ENCODE measurements around the gene ALX1. TPM values are rescaled to one million over a fixed set of nuclear protein-coding genes. Genes with fewer than 3 reads are reported as not detected.
A peak's percentile ranks its signal among the peaks of the same experiment; 100 is the strongest.

The ALX1 gene
- total RNA-seq, 2 experiments from 2014 or later = not detected

- ChIA-PET CTCF (no interaction called here), POLR2A (no interaction called here)
- H3K9me3 Mint-ChIP-seq = peaks cover 3% of the 10 kb centered on the region
- intact Hi-C loops (cut with micrococcal nuclease) = loop anchor here (10.0 kb wide), 1 partner anchor 363 kb away; the partner anchor contains the start of gene SLC6A15
- H3K4me3 Mint-ChIP-seq = no peak overlapping the region
- H3K27ac Mint-ChIP-seq = no peak overlapping the region
- H3K36me3 Mint-ChIP-seq = peaks cover 1% of the 10 kb centered on the region
- H3K27me3 Mint-ChIP-seq = peaks cover 61% of the 10 kb centered on the region
- no peak for DNase-seq
- peaks cover 7% of the 10 kb centered on the region for H3K4me1 Mint-ChIP-seq (ENCODE audit: low read depth)
These were observed 2.0 kb upstream of the ALX1 start for GRCh38 chr12:85277900-85278597.

- intact Hi-C loops (cut with micrococcal nuclease) = loop anchor here (10.0 kb wide), 1 partner anchor 364 kb away; the partner anchor contains the start of gene SLC6A15
- Mint-ChIP-seq H3K27me3 (peaks cover 58% of the 10 kb centered on the region), H3K4me3 (no peak overlapping the region), H3K9me3 (peaks cover 3% of the 10 kb centered on the region), H3K36me3 (peaks cover 1% of the 10 kb centered on the region), H3K27ac (no peak overlapping the region), H3K4me1 (ENCODE audit: low read depth) (peaks cover 7% of the 10 kb centered on the region)
- DNase-seq = no peak
- ChIA-PET CTCF (no interaction called here), POLR2A (no interaction called here)
These were observed 1.2 kb upstream of the ALX1 start for GRCh38 chr12:85278598-85279448.

GRCh38 chr12:85279449-85280164 is 413 bp upstream of the ALX1 start:
- peaks cover 2% of the 10 kb centered on the region for H3K9me3 Mint-ChIP-seq
- intact Hi-C loops (cut with micrococcal nuclease) = loop anchor here (10.0 kb wide), 1 partner anchor 365 kb away; the partner anchor contains the start of gene SLC6A15
- no peak overlapping the region for H3K27ac Mint-ChIP-seq
- H3K4me1 Mint-ChIP-seq (ENCODE audit: low read depth) = peaks cover 7% of the 10 kb centered on the region
- ChIA-PET POLR2A (no interaction called here), CTCF (no interaction called here)
- H3K36me3 Mint-ChIP-seq = no peaks in the 10 kb centered on the region
- H3K27me3 Mint-ChIP-seq = peaks cover 51% of the 10 kb centered on the region
- no peak for DNase-seq
- H3K4me3 Mint-ChIP-seq = no peak overlapping the region

GRCh38 chr12:85280984-85281630 is 1.1 kb downstream of the ALX1 start:
- CTCF ChIA-PET = no interaction called here
- no peak for DNase-seq
- Mint-ChIP-seq H3K36me3 (no peaks in the 10 kb centered on the region), H3K9me3 (no peaks in the 10 kb centered on the region), H3K4me1 (ENCODE audit: low read depth) (peaks cover 7% of the 10 kb centered on the region), H3K4me3 (peak overlapping the region; percentile 33), H3K27me3 (peaks cover 47% of the 10 kb centered on the region), H3K27ac (no peak overlapping the region)
- intact Hi-C loops (cut with micrococcal nuclease) = no loop called here
- POLR2A ChIA-PET = no interaction called here

- Mint-ChIP-seq H3K4me3 (no peak overlapping the region), H3K36me3 (no peaks in the 10 kb centered on the region), H3K9me3 (no peaks in the 10 kb centered on the region), H3K4me1 (ENCODE audit: low read depth) (peaks cover 7% of the 10 kb centered on the region), H3K27ac (no peak overlapping the region), H3K27me3 (peaks cover 43% of the 10 kb centered on the region)
- intact Hi-C loops (cut with micrococcal nuclease) = no loop called here
- no peak for DNase-seq
- ChIA-PET CTCF (no interaction called here), POLR2A (no interaction called here)
These were observed 1.8 kb downstream of the ALX1 start for GRCh38 chr12:85281636-85282312.

- Mint-ChIP-seq H3K4me1 (ENCODE audit: low read depth) (peaks cover 7% of the 10 kb centered on the region), H3K27me3 (peaks cover 29% of the 10 kb centered on the region), H3K36me3 (no peaks in the 10 kb centered on the region), H3K27ac (no peak overlapping the region), H3K9me3 (no peaks in the 10 kb centered on the region), H3K4me3 (no peak overlapping the region)
- intact Hi-C loops (cut with micrococcal nuclease) = no loop called here
- no peak for DNase-seq
- ChIA-PET CTCF (no interaction called here), POLR2A (no interaction called here)
These were observed 3.5 kb downstream of the ALX1 start for GRCh38 chr12:85283560-85283959.

GRCh38 chr12:85296362-85296761 is 16.3 kb downstream of the ALX1 start:
- Mint-ChIP-seq H3K36me3 (no peaks in the 10 kb centered on the region), H3K9me3 (no peaks in the 10 kb centered on the region), H3K4me3 (no peak overlapping the region), H3K27me3 (no peaks in the 10 kb centered on the region), H3K4me1 (ENCODE audit: low read depth) (no peaks in the 10 kb centered on the region), H3K27ac (no peak overlapping the region)
- ChIA-PET POLR2A (no interaction called here), CTCF (no interaction called here)
- intact Hi-C loops (cut with micrococcal nuclease) = no loop called here
- DNase-seq = no peak

- no peaks in the 10 kb centered on the region for H3K9me3 Mint-ChIP-seq
- CTCF ChIA-PET = no interaction called here
- DNase-seq = no peak
- H3K27ac Mint-ChIP-seq = no peak overlapping the region
- H3K36me3 Mint-ChIP-seq = no peaks in the 10 kb centered on the region
- H3K4me3 Mint-ChIP-seq = no peak overlapping the region
- no peaks in the 10 kb centered on the region for H3K27me3 Mint-ChIP-seq
- intact Hi-C loops (cut with micrococcal nuclease) = no loop called here
- POLR2A ChIA-PET = no interaction called here
- H3K4me1 Mint-ChIP-seq (ENCODE audit: low read depth) = no peaks in the 10 kb centered on the region
These were observed 19.0 kb downstream of the ALX1 start for GRCh38 chr12:85299053-85299452.

GRCh38 chr12:85301051-85301450 is 21.0 kb downstream of the ALX1 start:
- Mint-ChIP-seq H3K9me3 (no peaks in the 10 kb centered on the region), H3K27me3 (no peaks in the 10 kb centered on the region), H3K4me1 (ENCODE audit: low read depth) (no peaks in the 10 kb centered on the region), H3K36me3 (no peaks in the 10 kb centered on the region), H3K4me3 (no peak overlapping the region), H3K27ac (no peak overlapping the region)
- intact Hi-C loops (cut with micrococcal nuclease) = no loop called here
- CTCF ChIA-PET = no interaction called here
- POLR2A ChIA-PET = no interaction called here
- no peak for DNase-seq

- Mint-ChIP-seq H3K4me1 (ENCODE audit: low read depth) (no peaks in the 10 kb centered on the region), H3K9me3 (no peaks in the 10 kb centered on the region), H3K27ac (no peak overlapping the region), H3K27me3 (no peaks in the 10 kb centered on the region), H3K4me3 (no peak overlapping the region), H3K36me3 (no peaks in the 10 kb centered on the region)
- POLR2A ChIA-PET = no interaction called here
- no peak for DNase-seq
- intact Hi-C loops (cut with micrococcal nuclease) = no loop called here
- CTCF ChIA-PET = no interaction called here
These were observed 28.4 kb downstream of the ALX1 start for GRCh38 chr12:85308374-85308773.

GRCh38 chr12:85309125-85309566 is 29.1 kb downstream of the ALX1 start:
- Mint-ChIP-seq H3K4me1 (ENCODE audit: low read depth) (no peaks in the 10 kb centered on the region), H3K9me3 (no peaks in the 10 kb centered on the region), H3K27ac (no peak overlapping the region), H3K27me3 (no peaks in the 10 kb centered on the region), H3K4me3 (no peak overlapping the region), H3K36me3 (no peaks in the 10 kb centered on the region)
- intact Hi-C loops (cut with micrococcal nuclease) = no loop called here
- ChIA-PET POLR2A (no interaction called here), CTCF (interaction anchor here (0.6 kb wide), 2 partner anchors 28 to 56 kb away, joined by 3 to 6 read pairs; no protein-coding TSS in a partner anchor)
- no peak for DNase-seq
